Hematopoietic multipotent progenitor cell treated with erythropoietin and hydrocortisone succinate and interleukin-3 and kit ligand, for 8 days (in vitro differentiated cells): ENCODE measurements around the gene IL1RAPL1.

Source experiments
- DNase-seq: peaks from one replicate; pipeline ENCODE4 v3.0.0-alpha.2; 2015

IL1RAPL1 gene

GRCh38 chrX:28586981-28587551 lies at the start of gene IL1RAPL1:
Gene IL1RAPL1 (plus strand): TSS chrX:28587446.
- DNase-seq = no peak

DNA sequence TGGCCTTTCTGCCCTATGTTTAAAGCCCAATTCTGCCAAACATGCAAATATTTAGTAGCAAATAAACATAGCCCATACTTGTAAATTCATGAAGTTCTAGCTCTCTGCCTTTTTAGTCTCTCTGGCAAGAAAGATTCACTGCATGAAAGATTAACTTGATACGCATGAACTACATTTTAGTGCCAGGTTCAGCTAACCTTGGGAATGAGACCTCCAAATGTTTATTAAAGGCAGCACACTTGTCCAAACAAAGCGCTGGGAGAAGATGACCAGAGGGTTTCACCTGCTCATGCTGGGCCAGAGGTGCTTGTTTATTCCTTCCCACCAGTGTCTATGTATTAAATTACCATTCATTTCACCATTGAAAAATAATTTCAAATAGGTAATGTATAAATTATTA lies 44.5 kb upstream of the IL1RAPL1 start:
- DNase-seq = no peak

- no peak for DNase-seq
These were observed 37.4 kb upstream of the IL1RAPL1 start for GRCh38 chrX:28549838-28550237.

DNA sequence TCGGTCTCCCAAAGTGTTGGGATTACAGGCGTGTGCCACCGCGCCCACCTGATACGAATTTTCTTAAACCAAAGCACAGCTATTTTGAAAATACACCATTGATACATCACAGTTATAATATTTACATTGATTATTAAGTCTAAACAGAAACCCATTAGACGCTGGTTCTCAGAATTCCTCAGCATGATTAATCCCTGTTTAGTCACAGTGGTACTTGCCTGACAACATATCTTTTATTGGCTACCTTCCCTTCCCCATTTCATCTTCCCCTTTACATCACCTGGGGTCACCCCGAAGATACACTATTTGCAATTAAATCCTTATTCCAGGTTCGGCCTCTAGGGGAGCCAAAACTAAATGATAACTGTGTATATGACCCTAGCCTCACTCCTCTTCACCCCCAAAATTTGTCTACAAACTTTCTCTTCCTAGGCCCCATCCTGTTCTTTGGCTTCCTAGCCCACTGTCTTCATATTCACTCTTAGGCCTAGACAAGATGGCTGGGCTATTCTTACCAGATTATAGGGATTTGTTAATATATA lies 36.8 kb upstream of the IL1RAPL1 start:
- DNase-seq = no peak

GRCh38 chrX:28552322-28552721 lies 34.9 kb upstream of the IL1RAPL1 start:
- DNase-seq = no peak

GRCh38 chrX:28552882-28553829 lies 34.1 kb upstream of the IL1RAPL1 start:
- DNase-seq = no peak

GRCh38 chrX:28576117-28576516 lies 11.1 kb upstream of the IL1RAPL1 start:
- DNase-seq = no peak

DNA sequence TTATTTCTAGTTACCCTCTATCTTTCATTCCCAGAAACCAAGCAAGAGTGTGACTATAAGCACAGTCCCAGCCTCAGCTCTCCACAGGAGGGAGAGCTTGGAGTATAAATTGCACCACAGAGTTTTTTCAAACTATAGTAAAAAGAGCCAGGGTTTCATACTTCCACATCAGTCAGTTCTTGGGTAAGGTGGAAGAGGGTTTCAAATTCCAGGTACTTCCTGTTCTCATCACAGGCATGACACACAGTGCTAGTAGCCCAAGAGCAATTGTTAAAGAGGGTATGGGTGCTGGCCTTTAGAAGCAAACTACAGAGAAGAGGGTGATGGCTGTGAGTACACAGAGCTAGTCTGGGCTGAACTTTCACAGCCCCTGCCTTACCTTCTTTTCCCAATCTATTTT lies 5.7 kb upstream of the IL1RAPL1 start:
- no peak for DNase-seq

- DNase-seq = no peak
These were observed 4.7 kb upstream of the IL1RAPL1 start for GRCh38 chrX:28582511-28582910.

DNA sequence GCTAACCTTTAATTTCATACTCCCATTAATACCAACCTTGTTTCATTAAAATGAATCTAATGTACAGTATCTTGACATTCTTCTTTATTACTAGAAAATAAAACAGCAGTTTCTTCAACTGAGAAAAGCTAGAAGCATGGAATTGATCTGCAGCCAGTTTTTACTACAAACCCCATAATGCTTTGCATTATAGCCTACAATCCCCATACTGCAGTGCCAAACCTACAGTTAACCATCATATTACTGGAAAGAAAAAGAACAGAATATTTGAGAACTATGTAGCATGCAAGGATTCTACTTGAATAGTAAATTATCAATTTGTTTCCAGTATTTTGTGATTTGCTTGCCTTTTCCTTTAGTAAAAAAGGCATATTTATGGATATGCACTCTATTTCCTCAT lies 3.2 kb upstream of the IL1RAPL1 start:
- no peak for DNase-seq

- DNase-seq = no peak
These were observed 1.5 kb upstream of the IL1RAPL1 start for GRCh38 chrX:28585767-28586166.

- DNase-seq = no peak
These were observed 960 bp upstream of the IL1RAPL1 start for GRCh38 chrX:28586286-28586685.

- DNase-seq = no peak
These were observed 1.8 kb downstream of the IL1RAPL1 start for GRCh38 chrX:28589046-28589445.

DNA sequence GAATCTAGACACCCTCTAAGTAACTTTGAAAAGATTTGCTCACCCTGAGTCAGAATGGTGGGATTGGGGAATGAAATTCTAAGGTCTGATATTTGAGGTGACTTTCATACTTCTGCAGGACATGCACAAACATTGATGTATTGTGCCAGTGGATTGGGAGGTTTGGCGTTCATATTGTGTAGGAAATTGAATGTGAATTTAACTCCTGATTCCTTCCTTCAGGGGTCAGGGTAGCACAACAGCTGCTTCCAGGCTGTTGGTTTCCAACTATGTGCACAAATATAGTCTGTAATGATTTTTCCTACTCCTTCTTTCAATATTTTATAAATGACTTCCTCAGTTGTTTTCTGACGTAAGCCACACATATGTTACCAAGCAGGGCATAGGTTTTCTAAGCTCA lies 3.1 kb downstream of the IL1RAPL1 start:
- DNase-seq = no peak

DNA sequence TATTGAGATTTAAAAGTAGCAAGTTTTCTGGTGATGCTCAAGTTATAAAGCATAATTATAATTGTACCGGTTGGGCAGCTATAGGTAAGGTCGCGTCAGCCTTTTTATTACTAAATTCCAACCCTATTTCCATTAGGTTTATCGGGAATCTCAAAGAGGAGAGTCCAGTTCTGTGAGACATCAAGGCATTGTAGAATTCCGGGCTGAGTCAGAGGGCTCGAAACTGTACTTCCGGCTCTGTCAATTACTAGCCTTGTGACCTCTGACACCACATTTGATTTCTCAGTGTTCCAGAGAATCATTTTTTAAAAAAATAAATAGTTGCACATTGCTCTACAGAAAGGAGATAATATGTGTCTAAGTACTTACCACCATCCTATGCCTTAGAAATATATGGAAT lies 4.3 kb downstream of the IL1RAPL1 start:
- no peak for DNase-seq

GRCh38 chrX:28595346-28595745 lies 8.1 kb downstream of the IL1RAPL1 start:
- DNase-seq = no peak

DNA sequence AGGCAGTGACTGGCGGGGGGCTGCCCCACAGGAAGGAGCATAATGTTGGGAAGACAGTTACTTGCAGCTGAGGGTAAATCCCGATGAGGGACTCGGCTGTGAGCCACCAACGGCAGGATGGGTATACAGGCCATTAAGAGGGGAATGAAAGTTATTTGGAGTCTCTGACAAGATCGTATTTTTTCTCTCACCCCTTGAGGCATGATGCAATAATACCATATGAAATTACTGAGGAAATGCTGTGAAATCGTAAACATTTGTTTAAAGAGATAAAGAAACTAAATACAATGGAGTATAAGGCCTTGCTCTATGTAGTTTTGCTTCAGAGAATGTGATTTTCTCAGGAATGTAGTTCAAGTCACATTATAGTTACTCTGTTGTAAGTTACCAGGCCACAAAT lies 12.7 kb downstream of the IL1RAPL1 start:
- no peak for DNase-seq

GRCh38 chrX:28609003-28609402 lies 21.8 kb downstream of the IL1RAPL1 start:
- no peak for DNase-seq

- DNase-seq = no peak
These were observed 22.8 kb downstream of the IL1RAPL1 start for GRCh38 chrX:28609917-28610613.

DNA sequence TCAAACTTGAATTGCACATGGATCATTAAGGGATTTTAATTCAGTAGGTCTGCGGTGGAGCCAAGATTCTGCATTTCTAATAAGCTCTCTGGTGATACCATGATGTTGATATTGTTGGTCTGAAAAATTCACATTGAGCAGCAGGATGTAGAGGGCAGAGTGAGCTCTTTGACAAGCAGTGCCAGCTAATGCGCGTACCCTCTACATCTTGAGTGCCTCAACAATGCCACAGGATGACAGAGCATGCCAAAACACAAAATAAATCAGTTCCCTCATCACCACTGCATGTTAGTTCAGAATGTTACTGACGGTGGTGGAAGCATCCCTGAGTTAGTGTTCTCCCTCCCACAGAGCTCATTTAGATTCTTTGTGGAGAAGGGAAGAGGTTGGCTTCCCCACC lies 23.5 kb downstream of the IL1RAPL1 start:
- no peak for DNase-seq

DNA sequence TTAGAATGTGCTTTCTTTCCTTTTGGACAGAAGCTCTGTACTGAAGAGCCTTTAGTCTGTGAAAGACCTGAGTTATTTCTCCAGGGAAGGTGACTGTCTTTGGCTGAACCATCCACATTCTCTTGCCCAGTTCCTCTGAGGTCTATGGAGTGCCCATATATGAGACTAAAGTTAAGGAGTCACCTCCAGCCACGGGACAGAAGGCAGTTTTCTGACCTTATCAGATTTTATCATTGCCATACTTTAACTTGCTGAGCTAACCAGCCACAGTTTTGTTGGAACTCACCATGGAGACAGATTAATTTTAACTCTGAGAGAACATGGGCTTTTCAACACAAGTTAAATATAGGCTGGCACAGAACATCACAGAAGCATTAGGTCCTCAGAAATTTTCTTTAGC lies 26.3 kb downstream of the IL1RAPL1 start:
- no peak for DNase-seq

DNA sequence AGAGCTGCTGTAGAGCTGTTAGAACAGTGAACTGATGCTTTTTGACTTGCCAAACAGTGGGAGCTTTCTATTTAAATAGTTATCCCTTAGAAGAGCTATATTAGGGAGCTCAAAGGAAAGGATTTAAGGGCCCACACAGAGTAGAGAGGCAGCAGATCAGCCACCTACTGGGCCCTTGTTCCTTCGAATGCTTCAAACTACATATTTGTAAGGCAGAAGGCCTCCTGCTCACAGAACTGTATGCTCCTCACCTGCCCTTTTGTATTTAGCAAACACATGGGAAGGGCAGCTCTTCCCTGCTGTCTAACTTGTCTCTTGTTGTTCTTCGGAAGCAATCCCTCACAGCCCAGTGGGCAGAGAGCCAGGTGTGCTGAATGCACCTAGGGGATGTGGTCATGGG lies 38.0 kb downstream of the IL1RAPL1 start:
- no peak for DNase-seq

DNA sequence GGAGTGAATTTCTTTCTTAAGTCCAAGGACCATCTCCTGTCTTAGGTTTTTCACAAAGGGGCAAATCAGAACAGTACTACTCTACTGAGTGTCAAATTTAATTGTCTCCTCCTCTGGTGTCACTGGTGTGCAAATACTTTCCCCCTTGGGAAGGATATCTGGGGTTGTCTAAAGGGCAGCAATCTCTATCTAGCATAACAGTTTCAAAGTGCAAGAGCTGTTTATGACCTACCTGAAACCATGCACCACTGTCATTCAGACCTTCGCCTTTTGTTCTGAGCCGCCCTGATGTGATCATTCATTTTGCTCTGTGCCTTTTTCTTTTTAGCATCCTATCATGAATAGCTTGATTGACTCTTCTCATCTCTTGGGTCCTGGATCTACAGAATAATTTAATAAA lies 39.3 kb downstream of the IL1RAPL1 start:
- no peak for DNase-seq

DNA sequence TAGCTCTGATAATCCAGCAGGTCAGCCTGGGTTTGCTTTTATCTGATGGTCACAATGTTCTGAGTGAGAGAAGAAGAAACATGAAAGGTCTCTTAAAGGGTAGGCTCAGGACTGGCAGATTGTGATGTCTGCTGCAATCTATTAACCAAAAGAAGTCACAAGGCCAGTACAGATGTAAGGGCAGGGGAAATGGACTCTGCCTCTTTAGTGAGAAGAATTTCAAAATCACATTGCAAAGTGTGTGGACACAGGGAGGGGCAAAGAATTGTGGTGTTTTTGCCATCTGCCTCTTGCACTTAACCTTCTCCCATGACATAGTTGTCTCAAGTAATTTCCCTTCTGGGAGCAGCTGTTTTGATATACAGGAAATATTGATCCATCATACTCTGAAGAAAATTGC lies 40.9 kb downstream of the IL1RAPL1 start:
- no peak for DNase-seq
